GM20000 (cell line): Measurements from ENCODE around the gene CPPED1.

Source experiments
- DNase-seq: peaks from one replicate; pipeline ENCODE4 v3.0.0; 2012; ENCODE audit warnings: low spot score
- TF ChIP-seq, protein P1 (sequence below): IDR thresholded peaks from 2 replicates; pipeline ENCODE4 v1.5.1; 2012; ENCODE audit warnings: mild to moderate bottlenecking, control low read depth; ENCODE audit errors: extremely low read depth, missing control alignments

The CPPED1 gene

DNA sequence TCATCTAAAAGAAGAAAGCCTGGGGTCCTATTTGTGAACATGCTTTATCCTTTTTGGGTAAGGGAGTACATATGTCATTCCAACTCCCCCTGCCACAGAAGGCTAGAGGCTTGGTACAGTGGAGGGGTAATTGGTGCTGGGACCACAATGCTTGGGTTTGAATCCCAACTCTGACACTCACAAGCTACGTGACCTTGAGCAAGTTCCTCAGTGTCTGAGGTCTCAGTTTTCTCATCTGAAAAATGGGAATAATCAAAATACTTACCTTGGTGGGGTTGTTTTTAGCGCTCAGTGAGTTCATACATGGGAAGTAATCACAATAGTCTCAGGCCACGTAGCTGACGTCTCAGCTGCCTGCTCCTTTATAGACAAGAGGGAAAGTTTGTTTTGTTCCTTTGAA, 150.8 kb downstream of the CPPED1 start:
- DNase-seq, result no peak
- TF ChIP-seq, protein P1, sequence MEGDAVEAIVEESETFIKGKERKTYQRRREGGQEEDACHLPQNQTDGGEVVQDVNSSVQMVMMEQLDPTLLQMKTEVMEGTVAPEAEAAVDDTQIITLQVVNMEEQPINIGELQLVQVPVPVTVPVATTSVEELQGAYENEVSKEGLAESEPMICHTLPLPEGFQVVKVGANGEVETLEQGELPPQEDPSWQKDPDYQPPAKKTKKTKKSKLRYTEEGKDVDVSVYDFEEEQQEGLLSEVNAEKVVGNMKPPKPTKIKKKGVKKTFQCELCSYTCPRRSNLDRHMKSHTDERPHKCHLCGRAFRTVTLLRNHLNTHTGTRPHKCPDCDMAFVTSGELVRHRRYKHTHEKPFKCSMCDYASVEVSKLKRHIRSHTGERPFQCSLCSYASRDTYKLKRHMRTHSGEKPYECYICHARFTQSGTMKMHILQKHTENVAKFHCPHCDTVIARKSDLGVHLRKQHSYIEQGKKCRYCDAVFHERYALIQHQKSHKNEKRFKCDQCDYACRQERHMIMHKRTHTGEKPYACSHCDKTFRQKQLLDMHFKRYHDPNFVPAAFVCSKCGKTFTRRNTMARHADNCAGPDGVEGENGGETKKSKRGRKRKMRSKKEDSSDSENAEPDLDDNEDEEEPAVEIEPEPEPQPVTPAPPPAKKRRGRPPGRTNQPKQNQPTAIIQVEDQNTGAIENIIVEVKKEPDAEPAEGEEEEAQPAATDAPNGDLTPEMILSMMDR, result no peak

DNA sequence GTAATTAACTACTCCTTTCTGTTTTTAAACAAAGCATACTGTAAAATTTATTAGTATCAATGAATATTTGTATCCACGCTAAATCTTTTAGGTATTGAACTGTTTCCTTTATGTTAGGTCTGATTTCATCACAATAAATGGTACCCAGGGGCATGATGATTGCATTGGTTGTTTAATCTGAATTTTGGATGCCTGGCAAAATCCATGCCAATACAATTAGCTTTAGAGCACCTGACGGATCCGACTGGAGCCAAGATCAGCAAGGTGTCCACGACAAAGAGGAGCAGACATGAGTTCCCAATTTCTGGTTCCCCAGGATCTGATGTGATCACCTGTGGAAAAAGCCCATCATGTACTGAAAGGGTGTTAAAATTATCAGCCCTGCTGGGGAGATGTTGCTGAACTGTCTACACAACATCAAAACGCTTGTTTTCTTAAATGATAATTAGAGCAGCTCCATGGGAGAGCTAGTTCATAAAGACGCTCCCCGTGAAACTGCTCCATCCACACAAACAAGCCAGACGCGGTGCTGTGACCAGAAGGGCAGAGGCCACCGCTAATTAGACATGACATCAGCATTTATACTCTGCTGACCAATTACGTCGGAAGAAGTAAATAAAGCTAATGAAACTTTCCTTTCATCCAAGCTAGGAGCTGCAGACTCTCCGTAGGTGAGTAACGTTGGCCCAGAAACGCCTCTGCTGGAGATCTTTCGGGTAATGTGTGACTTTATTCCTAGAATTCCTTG, 151.7 kb downstream of the CPPED1 start:
- no peak for DNase-seq
- TF ChIP-seq, protein P1, result no peak

DNA sequence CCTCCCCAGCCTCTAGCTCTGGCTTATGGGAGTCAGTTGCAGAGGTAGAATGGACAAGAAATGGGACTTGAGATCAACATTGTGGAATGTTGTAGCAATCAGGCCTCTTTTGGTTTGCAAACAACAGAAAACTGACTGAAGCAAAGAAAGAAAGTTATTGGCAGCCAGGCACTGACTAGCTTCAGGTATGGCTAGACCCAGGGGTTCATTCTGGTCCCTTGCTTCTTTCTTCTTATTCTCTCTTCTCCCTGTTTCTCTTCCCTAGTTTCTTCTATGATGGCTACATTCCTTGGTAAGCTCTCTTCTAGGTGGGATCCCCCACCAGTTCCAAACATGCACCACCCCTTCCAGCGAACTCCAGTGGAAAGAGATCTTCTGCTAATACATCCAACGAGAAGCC, 154.3 kb downstream of the CPPED1 start:
- DNase-seq, result no peak
- TF ChIP-seq, protein P1, result no peak

DNA sequence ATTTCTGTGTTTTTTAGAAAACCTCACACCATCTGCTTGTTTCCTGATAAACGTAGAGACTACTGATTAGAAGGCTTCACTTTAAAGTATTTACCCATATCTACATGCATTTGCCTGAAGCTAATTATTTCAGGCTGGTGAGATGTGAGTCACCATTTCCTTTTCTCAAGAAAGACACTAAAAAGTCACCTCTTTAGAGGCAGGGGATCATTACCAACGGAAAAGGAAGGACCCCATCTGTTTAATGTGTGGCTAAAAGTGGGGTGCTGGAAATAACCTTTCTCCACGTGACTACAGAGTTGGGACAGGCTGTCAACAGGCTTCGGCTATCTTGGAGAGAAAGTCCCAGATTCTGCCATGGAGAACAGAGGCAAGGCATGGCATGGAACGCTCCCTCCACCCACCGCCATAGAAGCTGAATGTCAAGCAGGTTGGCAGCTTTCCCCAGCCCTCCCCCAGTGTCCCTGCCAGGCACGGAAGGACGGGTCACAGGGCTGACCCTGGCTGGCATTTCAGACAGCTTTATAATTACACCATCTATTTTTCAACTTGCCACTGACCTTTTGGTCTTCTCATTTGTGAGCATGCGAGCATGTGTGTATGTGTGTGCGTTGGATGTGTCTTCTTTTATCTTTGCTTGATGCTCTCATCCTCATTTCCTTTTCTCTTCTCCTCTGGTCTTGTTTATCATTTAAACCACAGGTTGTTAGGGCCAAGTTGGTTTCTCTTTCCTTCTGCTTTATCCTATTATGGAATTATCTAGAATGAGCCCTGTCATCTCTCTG, 157.0 kb downstream of the CPPED1 start:
- peak; percentile 22 for DNase-seq
- TF ChIP-seq, protein P1, result no peak

DNA sequence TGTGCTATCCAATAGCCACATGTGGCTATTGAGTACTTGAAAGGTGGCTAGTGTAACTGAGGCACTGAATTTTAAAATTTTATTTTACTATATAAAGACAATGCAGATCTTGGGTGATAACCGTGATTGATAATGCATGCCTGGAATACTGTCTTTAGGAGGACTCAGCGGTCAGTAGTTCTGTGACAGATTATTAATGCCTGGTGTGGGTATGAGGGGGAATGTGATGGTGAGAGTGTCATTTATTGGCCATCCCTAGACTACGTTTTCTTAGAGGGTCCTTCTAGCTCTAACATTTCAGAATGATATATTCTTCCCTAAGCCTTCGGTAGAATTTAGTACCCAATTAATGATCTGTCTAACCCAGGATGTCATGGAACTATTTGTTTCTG, 157.6 kb downstream of the CPPED1 start:
- TF ChIP-seq, protein P1, result no peak
- no peak for DNase-seq

DNA sequence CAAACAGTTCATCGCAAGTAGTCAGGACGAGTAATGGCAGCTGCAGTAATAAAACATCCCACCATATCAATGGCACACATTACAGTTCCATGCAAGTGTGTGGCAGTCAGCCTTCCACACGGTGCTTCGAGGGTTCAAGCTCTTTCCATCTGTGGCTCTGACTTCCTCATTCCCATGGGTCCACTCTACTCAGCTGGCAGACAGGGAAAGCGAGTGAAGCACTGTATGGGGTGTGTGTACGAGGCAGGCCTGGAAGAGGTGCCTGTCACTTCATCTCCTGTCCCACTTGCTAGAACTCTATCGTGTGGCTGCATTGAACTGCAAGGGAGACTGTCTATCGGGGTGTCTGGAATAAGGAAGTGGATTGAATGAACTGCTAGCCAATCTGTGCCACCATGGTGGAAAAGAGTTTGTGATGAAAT, 160.6 kb downstream of the CPPED1 start:
- DNase-seq, result no peak
- TF ChIP-seq, protein P1, result no peak

DNA sequence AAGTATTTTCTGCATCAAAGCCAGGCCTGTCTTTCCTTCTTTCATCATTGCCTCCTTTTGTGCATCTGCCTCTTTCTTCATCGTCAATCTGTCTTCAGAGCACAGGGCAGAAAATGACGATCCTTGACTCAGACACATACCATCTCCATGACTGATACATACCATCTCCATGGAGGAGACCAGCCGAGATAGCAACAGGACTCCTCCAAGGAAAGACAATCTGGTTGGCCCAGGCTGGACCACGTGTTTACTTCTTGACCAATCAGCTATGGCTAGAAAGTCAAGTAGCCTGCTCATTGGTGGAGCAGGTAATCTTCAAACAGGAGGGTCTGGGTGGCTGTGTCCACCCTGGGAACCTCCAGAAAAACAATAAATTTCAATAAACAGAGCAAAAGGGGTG, 164.6 kb downstream of the CPPED1 start:
- DNase-seq, result no peak

More for the DNA sequence above, 164.6 kb downstream of the CPPED1 start:
- TF ChIP-seq, protein P1, result no peak
